SJSA1 (cell line): ENCODE data around the gene YIPF4. TPM values are rescaled to one million over a fixed set of nuclear protein-coding genes. Genes with fewer than 3 reads are reported as not detected.
"Not testable (repeated sequence)": the region's sequence is repeated elsewhere in the genome, so short reads cannot be mapped to it uniquely, and the experiment has no call there.

Source experiments
- DNase-seq, 2 experiments: peaks; one replicate each; pipeline ENCODE4 v3.0.0-alpha.2; 2015 to 2020; ENCODE audit warnings: low spot score in 2 of 2, low read depth in 1 of 2
- H3K27ac ChIP-seq: fragments of 250-450 bp; sonication (Bioruptor Pico); 2 replicates; pipeline ENCODE4 v1.5.1; 2020; ENCODE audit warnings: mild to moderate bottlenecking, moderate library complexity
- H3K27me3 ChIP-seq: fragments of 250-450 bp; sonication (Bioruptor Pico); replicated peaks from 2 replicates; pipeline ENCODE4 v1.5.1; 2020; ENCODE audit warnings: mild to moderate bottlenecking, moderate library complexity
- H3K36me3 ChIP-seq: fragments of 250-450 bp; sonication (Bioruptor Pico); 2 replicates; pipeline ENCODE4 v1.5.1; 2020; ENCODE audit warnings: mild to moderate bottlenecking
- H3K4me1 ChIP-seq: fragments of 250-450 bp; sonication (Bioruptor Pico); replicated peaks from 2 replicates; pipeline ENCODE4 v1.6.1; 2021; ENCODE audit warnings: mild to moderate bottlenecking
- H3K4me3 ChIP-seq: fragments of 250-450 bp; sonication (Bioruptor Pico); 2 replicates; pipeline ENCODE4 v1.5.1; 2020; ENCODE audit warnings: mild to moderate bottlenecking
- H3K9me3 ChIP-seq: fragments of 250-450 bp; sonication (Bioruptor Pico); replicated peaks from 2 replicates; pipeline ENCODE4 v1.5.1; 2020; ENCODE audit warnings: mild to moderate bottlenecking
- total RNA-seq: library from RNA; depleted of rRNA; stranded (reverse); fragments of >200 nt; shearing (Covaris generic); gene quantifications from 2 replicates; pipeline ENCODE4 v1.2.3, GENCODE V29; 2014

The YIPF4 gene
- total RNA-seq, 1 experiment from 2014 or later = 38.2 TPM

DNA sequence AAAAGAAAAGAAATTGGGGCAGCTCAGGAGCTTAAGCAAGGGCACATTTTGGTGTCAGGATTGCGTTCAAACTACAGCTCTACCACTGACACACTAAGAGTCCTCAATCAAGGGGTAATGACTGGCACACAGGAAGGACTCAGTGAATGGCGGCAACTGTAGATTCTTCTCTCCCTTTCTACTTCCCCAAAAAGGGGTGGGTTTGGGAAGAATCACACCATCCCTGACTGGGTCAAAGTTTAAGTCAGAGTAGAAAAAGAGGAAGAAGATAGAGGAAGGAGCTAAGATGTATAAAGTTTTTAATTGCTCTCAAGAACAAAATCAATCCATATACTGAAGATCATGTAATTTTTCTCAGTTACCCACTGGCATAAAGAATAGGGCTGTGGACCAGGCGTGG is 15.6 kb upstream of the YIPF4 start:
- DNase-seq = no peak
- Histone ChIP-seq H3K27me3 (no peaks in the 10 kb centered on the region), H3K9me3 (no peaks in the 10 kb centered on the region), H3K4me3 (no peak overlapping the region), H3K36me3 (no peaks in the 10 kb centered on the region), H3K4me1 (no peaks in the 10 kb centered on the region), H3K27ac (no peak overlapping the region)

DNA sequence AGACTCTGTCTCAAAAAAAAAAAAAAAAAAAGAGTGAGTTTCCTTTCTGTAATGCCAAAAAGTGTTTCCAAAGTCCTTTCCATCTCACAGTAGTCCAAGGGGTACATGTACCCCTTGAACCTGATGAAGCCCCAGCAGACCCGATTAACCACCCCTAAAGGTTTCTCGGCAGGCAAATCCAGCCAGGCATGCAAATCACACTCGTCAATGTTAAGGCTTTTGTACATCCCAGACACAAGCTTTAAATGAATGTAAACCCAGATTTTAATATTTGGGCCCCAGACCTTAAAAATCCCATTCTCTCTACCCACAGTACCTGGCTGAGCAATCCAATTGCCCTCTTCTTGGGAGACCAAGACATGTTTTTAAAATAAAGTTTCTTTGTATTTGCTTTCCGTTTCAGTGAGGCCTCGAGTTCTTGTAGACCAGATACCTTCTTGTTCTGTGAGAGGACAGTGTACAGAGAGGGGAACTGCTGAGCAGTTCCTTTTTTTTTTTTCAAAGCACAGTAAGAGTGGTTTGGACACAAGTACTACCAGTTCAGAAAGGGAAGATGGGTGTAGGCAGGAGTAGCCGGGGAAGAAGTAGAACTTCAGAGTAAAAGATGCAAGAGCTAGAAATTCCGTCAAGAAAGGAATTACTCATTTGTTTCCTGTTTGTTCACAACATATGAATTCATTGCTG is 13.1 kb upstream of the YIPF4 start, which contains the start of gene NLRC4:
NLRC4 (minus strand) TSS at position 465 of the 684 bp plus-strand sequence. CDS start 8,111 bp downstream, outside the sequence.
- no peak within 1 kb of the TSS for H3K27ac ChIP-seq
- no peaks in the 10 kb centered on the region for H3K27me3 ChIP-seq
- DNase-seq = no peak
- no peaks in the 10 kb centered on the region for H3K4me1 ChIP-seq
- no peaks in the 10 kb centered on the region for H3K36me3 ChIP-seq
- no peaks in the 10 kb centered on the region for H3K9me3 ChIP-seq
- H3K4me3 ChIP-seq = no peak within 1 kb of the TSS

DNA sequence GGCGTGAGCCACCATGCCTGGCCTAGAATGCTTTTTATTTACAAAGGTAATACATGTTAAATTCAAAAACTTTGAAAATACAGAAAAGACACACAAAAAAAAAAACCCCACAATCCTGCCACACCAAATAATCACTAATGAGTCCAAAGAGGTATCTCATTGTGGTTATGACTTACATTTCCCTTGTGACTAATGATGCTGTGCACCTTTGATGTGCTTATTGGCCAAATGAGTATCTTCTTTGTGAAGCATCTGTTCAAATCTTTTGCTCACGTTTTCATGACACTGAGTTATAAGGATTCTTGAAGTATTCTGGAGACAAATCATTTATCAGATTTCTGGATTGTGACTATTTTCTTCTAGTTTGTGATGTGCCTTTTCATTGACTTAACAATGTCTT is 6.6 kb upstream of the YIPF4 start:
- no peak for DNase-seq
- H3K27ac ChIP-seq = no peak overlapping the region
- H3K9me3 ChIP-seq = no peaks in the 10 kb centered on the region
- H3K4me3 ChIP-seq = no peak overlapping the region
- no peaks in the 10 kb centered on the region for H3K36me3 ChIP-seq
- no peaks in the 10 kb centered on the region for H3K27me3 ChIP-seq
- no peaks in the 10 kb centered on the region for H3K4me1 ChIP-seq

DNA sequence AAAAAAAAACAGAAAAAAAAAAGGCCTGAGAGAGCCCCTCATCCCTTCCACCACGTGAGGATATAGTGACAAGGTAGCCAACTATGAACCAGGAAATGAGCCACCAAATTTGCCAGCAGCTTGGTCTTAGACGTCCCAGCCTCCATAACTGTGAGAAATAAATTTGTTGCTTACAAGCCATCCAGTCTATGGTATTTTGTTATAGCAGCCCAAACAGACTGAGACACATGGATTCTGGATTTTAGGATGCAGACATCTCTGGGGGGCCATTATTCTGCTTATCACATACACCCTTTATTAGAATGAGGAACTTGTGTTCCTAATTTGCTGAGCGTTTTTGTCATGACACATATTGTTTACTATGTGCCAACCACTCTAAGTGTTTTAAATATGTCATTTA is 5.4 kb upstream of the YIPF4 start:
- no peak for DNase-seq
- H3K4me1 ChIP-seq = peaks cover 4% of the 10 kb centered on the region
- H3K27ac ChIP-seq = no peak overlapping the region
- no peaks in the 10 kb centered on the region for H3K9me3 ChIP-seq
- H3K36me3 ChIP-seq = no peaks in the 10 kb centered on the region
- H3K27me3 ChIP-seq = no peaks in the 10 kb centered on the region
- H3K4me3 ChIP-seq = no peak overlapping the region

DNA sequence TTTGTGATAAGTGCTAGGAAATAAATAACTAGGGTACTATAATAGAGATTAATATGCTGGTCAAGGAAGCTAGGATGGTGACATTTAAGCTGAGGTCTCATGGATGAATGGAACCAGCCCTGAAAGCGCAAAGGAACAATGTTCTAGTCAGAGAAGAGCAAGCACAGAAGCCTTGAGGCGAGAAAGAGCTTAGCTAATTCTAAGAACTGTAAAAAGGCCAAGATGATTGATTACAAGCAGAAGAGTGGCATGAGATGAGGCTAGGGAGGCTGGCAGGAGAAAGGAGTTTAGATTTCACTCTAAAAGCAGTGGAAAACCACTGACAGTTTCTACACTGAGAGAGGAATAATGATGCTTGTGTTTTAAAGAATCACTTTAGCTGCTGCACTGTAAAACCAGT is 3.4 kb upstream of the YIPF4 start:
- no peak overlapping the region for H3K27ac ChIP-seq
- DNase-seq = no peak

DNA sequence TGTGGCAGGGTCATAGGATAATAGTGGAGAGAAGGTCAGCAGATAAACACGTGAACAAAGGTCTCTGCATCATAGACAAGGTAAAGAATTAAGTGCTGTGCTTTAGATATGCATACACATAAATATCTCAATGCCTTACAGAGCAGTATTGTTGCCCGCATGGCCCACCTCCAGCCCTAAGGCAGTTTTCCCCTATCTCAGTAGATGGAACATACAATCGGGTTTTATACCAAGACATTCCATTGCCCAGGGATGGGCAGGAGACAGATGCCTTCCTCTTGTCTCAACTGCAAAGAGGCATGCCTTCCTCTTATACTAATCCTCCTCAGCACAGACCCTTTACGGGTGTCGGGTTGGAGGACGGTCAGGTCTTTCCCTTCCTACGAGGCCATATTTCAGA is 1.9 kb upstream of the YIPF4 start:
- not testable (repeated sequence) for H3K27ac ChIP-seq, H3K36me3 ChIP-seq, DNase-seq, H3K9me3 ChIP-seq, H3K27me3 ChIP-seq, H3K4me3 ChIP-seq
- peaks cover 12% of the 10 kb centered on the region for H3K4me1 ChIP-seq

More for the DNA sequence above, 3.4 kb upstream of the YIPF4 start:
- no peak overlapping the region for H3K4me3 ChIP-seq
- no peaks in the 10 kb centered on the region for H3K27me3 ChIP-seq
- H3K9me3 ChIP-seq = no peaks in the 10 kb centered on the region
- peaks cover 12% of the 10 kb centered on the region for H3K4me1 ChIP-seq
- peaks cover 6% of the 10 kb centered on the region for H3K36me3 ChIP-seq

DNA sequence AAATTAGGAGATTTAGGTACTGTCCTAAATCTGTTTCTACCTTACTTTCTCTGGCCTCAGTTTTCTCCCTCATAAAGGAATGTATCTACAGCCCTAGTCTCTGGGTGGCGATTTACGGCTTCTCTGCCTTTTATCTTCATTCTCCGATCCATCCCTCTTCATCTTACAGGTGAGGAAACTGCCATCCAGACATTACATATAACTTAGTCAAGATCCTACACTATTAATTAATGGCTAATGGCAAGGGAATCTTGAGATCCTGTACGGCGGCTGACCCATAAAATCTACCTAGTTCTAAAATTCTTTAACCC is 386 bp upstream of the YIPF4 start:
- Histone ChIP-seq H3K9me3 (no peaks in the 10 kb centered on the region), H3K36me3 (peaks cover 14% of the 10 kb centered on the region), H3K27me3 (no peaks in the 10 kb centered on the region)

DNA sequence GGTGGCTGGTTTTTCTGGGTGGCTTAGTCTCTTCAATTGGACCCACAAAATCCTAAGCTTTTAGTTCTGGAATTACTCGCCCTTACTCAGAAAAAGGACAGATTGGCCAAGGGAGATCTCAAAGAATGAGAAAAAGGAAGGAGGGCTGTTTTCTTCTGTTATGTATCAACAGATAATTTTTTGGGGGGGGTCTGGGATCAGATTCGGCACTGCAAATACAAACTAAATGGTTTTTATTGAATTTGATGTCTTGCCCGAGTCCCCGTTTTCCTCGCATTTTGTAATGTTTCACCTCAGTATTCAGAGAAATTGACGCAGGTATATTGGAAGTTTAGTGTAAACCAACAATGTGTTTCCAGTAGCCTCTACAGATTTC is 762 bp downstream of the YIPF4 start:
- peak overlapping the region; percentile 84 for H3K27ac ChIP-seq
- DNase-seq = no peak
- H3K4me3 ChIP-seq = peak overlapping the region; percentile 87
- H3K36me3 ChIP-seq = peaks cover 21% of the 10 kb centered on the region
- no peaks in the 10 kb centered on the region for H3K27me3 ChIP-seq
- peaks cover 12% of the 10 kb centered on the region for H3K4me1 ChIP-seq
- no peaks in the 10 kb centered on the region for H3K9me3 ChIP-seq

More for the DNA sequence above, 386 bp upstream of the YIPF4 start:
- H3K4me1 ChIP-seq = peaks cover 12% of the 10 kb centered on the region
- H3K27ac ChIP-seq = peak overlapping the region; percentile 84
- no peak for DNase-seq
- peak overlapping the region; percentile 87 for H3K4me3 ChIP-seq

DNA sequence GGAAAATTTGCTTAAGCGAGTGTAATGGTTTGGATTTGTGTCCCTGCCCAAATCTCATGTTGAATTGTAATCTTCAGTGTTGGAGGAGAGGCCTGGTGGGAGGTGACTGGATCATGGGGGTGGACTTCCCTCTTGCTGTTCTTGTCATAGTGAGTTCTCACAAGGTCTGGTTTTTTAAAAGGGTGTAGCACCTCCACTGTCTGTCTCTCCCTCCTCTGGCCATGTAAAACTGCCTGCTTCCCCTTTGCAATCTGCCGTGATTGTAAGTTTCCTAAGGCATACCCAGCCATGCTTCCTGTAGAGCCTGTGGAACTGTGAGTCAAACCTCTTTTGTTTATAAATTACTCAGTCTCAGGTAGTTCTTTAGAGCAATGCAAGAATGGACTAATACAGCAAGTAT is 6.6 kb downstream of the YIPF4 start:
- DNase-seq = no peak
- Histone ChIP-seq H3K27me3 (no peaks in the 10 kb centered on the region), H3K9me3 (no peaks in the 10 kb centered on the region), H3K27ac (no peak overlapping the region), H3K4me1 (peaks cover 11% of the 10 kb centered on the region), H3K4me3 (no peak overlapping the region), H3K36me3 (peaks cover 29% of the 10 kb centered on the region)

DNA sequence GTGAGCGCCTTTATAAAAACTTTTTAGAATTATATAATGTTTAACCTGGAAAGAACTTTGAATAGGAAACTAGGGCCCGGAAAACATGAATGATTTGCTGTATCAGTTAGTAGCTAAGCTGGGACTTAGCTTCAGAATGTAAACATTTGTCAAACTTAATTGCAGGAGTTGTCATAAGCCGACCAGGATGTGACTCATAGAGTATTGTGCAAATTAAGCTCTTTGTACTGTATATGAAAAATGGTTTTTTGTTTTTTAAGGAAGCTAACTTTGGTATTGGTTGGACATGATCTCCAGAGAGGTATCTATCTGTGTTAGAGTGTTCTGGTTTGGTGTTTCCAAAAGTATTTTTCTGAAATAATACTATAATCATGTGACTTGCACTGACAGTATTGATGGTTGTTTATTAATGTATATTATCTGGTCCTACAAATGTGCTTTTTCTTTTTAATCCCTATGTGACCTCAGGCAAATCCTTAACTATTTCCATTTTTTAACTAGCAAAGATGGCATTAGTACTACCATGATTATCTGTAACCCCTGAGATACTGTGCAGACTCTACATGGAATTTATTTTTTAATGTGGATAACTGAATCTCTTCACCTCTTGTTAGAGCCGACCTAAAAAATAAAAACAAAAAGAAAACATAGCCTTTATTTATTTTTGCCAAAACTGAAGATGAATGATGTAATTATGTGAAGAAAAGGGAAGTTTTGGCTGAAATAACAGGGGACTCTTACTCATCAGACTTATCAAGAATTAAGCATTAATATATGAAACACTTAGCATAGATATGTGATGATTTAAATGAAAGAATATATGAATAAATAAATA is 11.7 kb downstream of the YIPF4 start:
- H3K4me3 ChIP-seq = no peak overlapping the region

DNA sequence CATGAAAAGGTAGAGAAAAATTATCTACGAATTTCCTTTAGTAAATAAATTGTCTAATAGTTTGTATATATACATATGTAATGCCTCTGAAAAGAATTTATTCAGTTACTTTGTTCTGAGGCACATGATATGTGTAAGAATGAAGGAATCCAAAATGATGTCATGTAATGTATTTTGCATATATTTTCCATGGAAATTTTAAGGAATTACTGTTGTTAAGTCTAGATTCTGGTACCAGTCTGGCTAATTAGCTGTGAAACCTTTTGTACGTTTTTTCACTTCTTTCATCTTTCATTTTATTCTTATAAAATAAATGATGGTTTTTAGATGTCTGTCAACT is 12.3 kb downstream of the YIPF4 start:
- H3K36me3 ChIP-seq = peaks cover 11% of the 10 kb centered on the region; the same call in 1 of the 2 replicates
- H3K4me1 ChIP-seq = peaks cover 6% of the 10 kb centered on the region
- H3K27ac ChIP-seq = 0 out of 2 replicates have a peak overlapping the region, but pooled peaks have one; percentile 29
- H3K4me3 ChIP-seq = no peak overlapping the region
- H3K9me3 ChIP-seq = no peaks in the 10 kb centered on the region
- DNase-seq = no peak
- no peaks in the 10 kb centered on the region for H3K27me3 ChIP-seq

More for the DNA sequence above, 11.7 kb downstream of the YIPF4 start:
- H3K4me1 ChIP-seq = peaks cover 10% of the 10 kb centered on the region
- peaks cover 17% of the 10 kb centered on the region; the same call in 1 of the 2 replicates for H3K36me3 ChIP-seq
- no peaks in the 10 kb centered on the region for H3K27me3 ChIP-seq
- H3K9me3 ChIP-seq = no peaks in the 10 kb centered on the region
- peak overlapping the region; percentile 29 for H3K27ac ChIP-seq
- no peak for DNase-seq

DNA sequence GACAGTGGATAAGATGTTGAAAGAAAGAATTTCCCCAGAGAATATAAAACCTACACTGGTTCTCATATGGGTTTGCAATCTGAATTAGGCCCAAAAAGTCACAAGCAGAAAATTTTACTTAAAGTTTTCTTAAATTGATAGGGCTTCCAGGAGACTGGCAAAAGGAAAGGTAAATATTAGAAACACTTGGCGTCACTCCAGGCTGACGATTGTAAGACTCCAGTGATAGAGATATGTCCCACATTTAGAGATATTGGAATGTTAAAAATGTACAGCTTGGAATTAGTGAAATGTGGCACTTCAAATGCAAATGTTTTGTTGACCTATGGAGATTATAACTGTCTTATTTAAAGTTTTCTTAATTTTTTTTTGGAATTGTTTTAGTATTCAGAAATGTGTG is 14.0 kb downstream of the YIPF4 start:
- no peak overlapping the region for H3K4me3 ChIP-seq
- H3K36me3 ChIP-seq = peaks cover 15% of the 10 kb centered on the region
- H3K27ac ChIP-seq = no peak overlapping the region
- DNase-seq = no peak
- no peaks in the 10 kb centered on the region for H3K9me3 ChIP-seq
- H3K4me1 ChIP-seq = peaks cover 6% of the 10 kb centered on the region
- H3K27me3 ChIP-seq = no peaks in the 10 kb centered on the region

DNA sequence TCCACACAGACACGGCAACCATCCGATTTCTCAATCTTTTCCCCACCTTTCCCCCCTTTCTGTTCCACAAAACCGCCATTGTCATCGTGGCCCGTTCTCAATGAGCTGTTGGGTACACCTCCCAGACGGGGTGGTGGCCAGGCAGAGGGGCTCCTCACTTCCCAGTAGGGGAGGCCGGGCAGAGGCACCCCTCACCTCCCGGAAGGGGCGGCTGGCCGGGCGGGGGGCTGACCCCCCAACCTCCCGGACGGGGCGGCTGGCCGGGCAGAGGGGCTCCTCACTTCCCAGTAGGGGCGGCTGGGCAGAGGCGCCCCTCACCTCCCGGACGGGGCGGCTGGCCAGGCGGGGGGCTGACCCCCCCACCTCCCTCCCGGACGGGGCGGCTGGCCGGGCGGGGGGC is 15.8 kb downstream of the YIPF4 start:
- not testable (repeated sequence) for H3K9me3 ChIP-seq, H3K4me1 ChIP-seq, H3K27ac ChIP-seq, H3K27me3 ChIP-seq, H3K4me3 ChIP-seq, DNase-seq
- peaks cover 15% of the 10 kb centered on the region for H3K36me3 ChIP-seq

DNA sequence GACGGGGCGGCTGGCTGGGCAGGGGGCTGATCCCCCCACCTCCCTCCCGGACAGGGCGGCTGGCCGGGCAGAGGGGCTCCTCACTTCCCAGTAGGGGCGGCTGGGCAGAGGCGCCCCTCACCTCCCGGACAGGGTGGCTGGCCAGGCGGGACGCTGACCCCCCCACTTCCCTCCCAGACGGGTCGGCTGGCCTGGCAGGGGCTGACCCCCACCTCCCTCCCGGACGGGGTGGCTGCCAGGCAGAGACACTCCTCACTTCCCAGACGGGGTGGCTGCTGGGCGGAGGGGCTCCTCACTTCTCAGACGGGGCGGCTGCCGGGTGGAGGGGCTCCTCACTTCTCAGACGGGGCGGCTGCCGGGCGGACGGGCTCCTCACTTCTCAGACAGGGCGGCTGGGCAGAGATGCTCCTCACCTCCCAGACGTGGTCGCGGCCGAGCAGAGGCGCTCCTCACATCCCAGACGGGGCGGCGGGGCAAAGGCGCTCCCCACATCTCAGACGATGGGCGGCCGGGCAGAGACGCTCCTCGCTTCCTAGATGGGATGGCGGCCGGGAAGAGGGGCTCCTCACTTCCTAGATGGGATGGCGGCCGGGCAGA is 16.4 kb downstream of the YIPF4 start:
- H3K9me3 ChIP-seq, H3K27me3 ChIP-seq, H3K27ac ChIP-seq, DNase-seq, H3K4me1 ChIP-seq, H3K4me3 ChIP-seq: not testable (repeated sequence)
- H3K36me3 ChIP-seq = peaks cover 15% of the 10 kb centered on the region
